Peyer's patch (tissue), 4 donors: ENCODE data around the gene SMTNL2.

ENCODE experiments used
- CTCF ChIP-seq, 6 experiments: fragments of 450-650 bp in 4 of 6; fragments of 200-600 bp in 2 of 6; sonication (generic) in 1 of 6; IDR thresholded peaks; one replicate each; pipeline ENCODE4 v1.5.1; 2017 to 2019; ENCODE audit warnings: antibody characterized with exemption in 6 of 6, mild to moderate bottlenecking in 3 of 6, moderate library complexity in 1 of 6
- POLR2A ChIP-seq, 2 donors: fragments of 450-650 bp; IDR thresholded peaks; one replicate each; pipeline ENCODE4 v1.5.1; 2017; ENCODE audit warnings: antibody characterized with exemption in 2 of 2, mild to moderate bottlenecking in 2 of 2, moderate library complexity in 2 of 2

GRCh38 chr17:4560421-4560820 lies 23.9 kb upstream of the SMTNL2 start, which contains the start of gene GGT6:
- no peak for TF ChIP-seq CTCF (IDR thresholded peaks at IDR 0.05)
- TF ChIP-seq POLR2A (IDR thresholded peaks at IDR 0.05): peak; percentile 58 to 62
